Keratinocyte (primary cell): ENCODE measurements around the gene TBC1D14. TPM values are rescaled to one million over a fixed set of nuclear protein-coding genes. Genes with fewer than 3 reads are reported as not detected.

ENCODE experiments used
- DNase-seq: peaks from one replicate; pipeline ENCODE4 v3.0.0-alpha.2; 2011; ENCODE audit warnings: low read depth, missing footprints, low spot score
- FAIRE-seq: peaks from 2 replicates; lab custom pipeline; 2011; peaks lifted over from hg19 to GRCh38; lab: Jason Lieb, UNC
- H2AFZ ChIP-seq: 2 replicates; pipeline ENCODE4 v1.6.0; 2012; ENCODE audit warnings: low read length, control low read depth, inconsistent platforms; ENCODE audit not compliant: control insufficient read depth
- H3K27ac ChIP-seq: 2 replicates; pipeline ENCODE4 v1.5.1; 2011; ENCODE audit warnings: low read length; ENCODE audit not compliant: control insufficient read depth, insufficient read depth
- H3K27me3 ChIP-seq: 3 replicates; pipeline ENCODE4 v1.6.0; 2011; ENCODE audit warnings: low read length; ENCODE audit not compliant: control insufficient read depth, insufficient read depth; ENCODE audit errors: extremely low read depth
- H3K36me3 ChIP-seq, 2 experiments: 2 replicates in 1 of 2; 3 replicates in 1 of 2; pipeline ENCODE4 v1.5.1; 2011; ENCODE audit warnings: low read length in 2 of 2, mild to moderate bottlenecking in 1 of 2; ENCODE audit not compliant: control insufficient read depth in 2 of 2, insufficient read depth in 2 of 2; ENCODE audit errors: extremely low read depth in 1 of 2
- H3K4me1 ChIP-seq: 3 replicates; pipeline ENCODE4 v1.5.1; 2011; ENCODE audit warnings: low read length; ENCODE audit not compliant: control insufficient read depth, insufficient read depth; ENCODE audit errors: extremely low read depth
- H3K4me2 ChIP-seq: 3 replicates; pipeline ENCODE4 v1.6.0; 2011; ENCODE audit warnings: low read depth, low read length; ENCODE audit not compliant: control insufficient read depth, insufficient read depth; ENCODE audit errors: extremely low read depth
- H3K4me3 ChIP-seq, 3 experiments: fragments of 200-600 bp in 1 of 3; sonication (generic) in 1 of 3; 2 replicates in 2 of 3; 3 replicates in 1 of 3; pipeline ENCODE4 v1.5.1; 2011 to 2016; ENCODE audit warnings: low read length in 3 of 3, mild to moderate bottlenecking in 3 of 3, control low read depth in 2 of 3, inconsistent platforms in 1 of 3, low read depth in 1 of 3, mixed read lengths in 1 of 3, mixed run types in 1 of 3, moderate library complexity in 1 of 3; ENCODE audit not compliant: control insufficient read depth in 2 of 3, insufficient read depth in 2 of 3; ENCODE audit errors: extremely low read depth in 1 of 3
- H3K79me2 ChIP-seq: 2 replicates; pipeline ENCODE4 v1.6.0; 2012; ENCODE audit warnings: low read length; ENCODE audit not compliant: control insufficient read depth, insufficient read depth
- H3K9ac ChIP-seq: 3 replicates; pipeline ENCODE4 v1.6.0; 2011; ENCODE audit warnings: low read length; ENCODE audit not compliant: control insufficient read depth, insufficient read depth; ENCODE audit errors: extremely low read depth
- H3K9me1 ChIP-seq: 3 replicates; pipeline ENCODE4 v1.6.0; 2011; ENCODE audit warnings: low read length; ENCODE audit not compliant: control insufficient read depth, insufficient read depth; ENCODE audit errors: extremely low read depth
- H3K9me3 ChIP-seq: 2 replicates; pipeline ENCODE4 v1.5.1; 2012; ENCODE audit warnings: low read depth, low read length; ENCODE audit not compliant: control insufficient read depth
- H4K20me1 ChIP-seq: 3 replicates; pipeline ENCODE4 v1.6.0; 2011; ENCODE audit warnings: low read length; ENCODE audit not compliant: control insufficient read depth, insufficient read depth; ENCODE audit errors: extremely low read depth
- CTCF ChIP-seq, 3 experiments: IDR thresholded peaks in 1 of 3; conservative IDR thresholded peaks in 1 of 3; optimal IDR thresholded peaks in 1 of 3; 2 replicates in 2 of 3; 3 replicates in 1 of 3; pipeline versions ENCODE3 to v1.5.1; 2011; ENCODE audit warnings: low read length in 3 of 3, mild to moderate bottlenecking in 3 of 3, moderate library complexity in 2 of 3, control low read depth in 1 of 3, inconsistent platforms in 1 of 3; ENCODE audit not compliant: insufficient read depth in 2 of 3; ENCODE audit errors: extremely low read depth in 1 of 3
- EZH2 ChIP-seq: IDR thresholded peaks from one replicate; pipeline ENCODE4 v1.6.1; 2012; ENCODE audit warnings: inconsistent platforms, mild to moderate bottlenecking, low read length, moderate library complexity
- dilution Hi-C: fragments of 300-500 bp; cut with MboI; formaldehyde crosslinking; loops from one replicate; pipeline ENCODE4 v1.7.0; 2020; ENCODE audit warnings: low sequenced_read_pairs; ENCODE audit not compliant: extremely low pct_ligation_motif_present
- polyA plus RNA-seq, 5 experiments: library from polyadenylated mRNA; depleted of rRNA in 3 of 5; stranded (reverse) in 3 of 5; stranded (forward) in 1 of 5; unstranded in 1 of 5; fragments of >200 nt; gene quantifications; 1 replicate in 1 of 5; 2 replicates in 3 of 5; 3 replicates in 1 of 5; pipeline versions ENCODE4 v1.2.1 to v1.2.3, GENCODE V29; 2011 to 2012; ENCODE audit warnings: missing spikeins in 2 of 5, low read depth in 1 of 5, low replicate concordance in 1 of 5

Gene TBC1D14
- polyA plus RNA-seq, 1 donor (not counting 4 experiments of a cell fraction or from before 2014, with no cell fraction given), result 55.1 TPM

DNA sequence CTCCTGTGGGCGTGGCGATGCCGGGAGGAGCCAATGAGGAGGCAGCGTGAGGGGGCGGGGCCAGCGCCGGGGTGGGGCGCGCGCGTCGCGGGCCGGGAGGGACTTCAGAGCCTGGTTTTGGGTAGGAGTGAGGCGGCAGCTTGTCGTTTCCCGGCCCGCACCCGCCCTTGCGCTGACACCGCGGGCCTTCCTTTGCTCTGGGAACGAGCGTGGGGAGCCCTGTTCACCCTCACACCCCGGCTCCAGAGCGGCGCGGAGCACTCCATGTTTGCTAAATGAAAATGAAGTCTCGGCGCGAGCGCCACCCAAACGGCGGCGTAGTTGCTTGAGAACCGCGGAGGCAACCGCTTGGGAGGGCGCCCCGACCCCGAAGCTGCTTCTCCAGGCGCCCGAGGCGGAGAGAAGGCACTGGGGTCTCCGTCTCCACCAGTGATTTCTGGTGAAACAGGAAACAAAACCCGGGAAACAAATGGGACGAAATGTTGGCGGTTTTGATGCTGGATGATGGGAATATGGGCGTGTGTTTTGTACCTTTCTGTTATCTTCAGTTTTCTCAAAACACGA, 158.7 kb downstream of the TBC1D14 start:
- no peaks in the 10 kb centered on the region for H3K9me1 ChIP-seq
- H4K20me1 ChIP-seq, result peaks cover 9% of the 10 kb centered on the region
- H3K27me3 ChIP-seq, result no peaks in the 10 kb centered on the region
- H2AFZ ChIP-seq, result peak overlapping the region; percentile 75
- H3K36me3 ChIP-seq, result peaks cover 8 to 11% of the 10 kb centered on the region in 2 experiments
- no peaks in the 10 kb centered on the region for H3K9me3 ChIP-seq
- H3K4me3 ChIP-seq, result peak overlapping the region; percentile 83 to 90 (median 84)
- no peak for TF ChIP-seq EZH2
- no peak for TF ChIP-seq CTCF (optimal IDR thresholded peaks at IDR 0.05 in 1 of 3, IDR thresholded peaks at IDR 0.05 in 1 of 3, conservative IDR thresholded peaks at IDR 0.05 in 1 of 3; ENCODE audit: extremely low read depth in 1 of 3, insufficient read depth in 2 of 3, low read length in 3 of 3)
- H3K79me2 ChIP-seq, result peaks cover 44% of the 10 kb centered on the region
- H3K27ac ChIP-seq, result peak overlapping the region; percentile 74
- H3K4me2 ChIP-seq, result peak overlapping the region; percentile 91
- dilution Hi-C loops, result no loop called here
- H3K4me1 ChIP-seq, result peaks cover 13% of the 10 kb centered on the region
- peak overlapping the region; percentile 82 for H3K9ac ChIP-seq
- FAIRE-seq (no peak), DNase-seq (no peak)

GRCh38 chr4:7068883-7069282, 159.3 kb downstream of the TBC1D14 start:
- H2AFZ ChIP-seq, result peak overlapping the region; percentile 75
- peak overlapping the region; percentile 91 for H3K4me2 ChIP-seq
- H3K4me3 ChIP-seq, result peak overlapping the region; percentile 83 to 86 (median 84)
- H4K20me1 ChIP-seq, result peaks cover 7% of the 10 kb centered on the region
- peak overlapping the region; percentile 74 for H3K27ac ChIP-seq
- TF ChIP-seq EZH2 (no peak), CTCF (optimal IDR thresholded peaks at IDR 0.05 in 1 of 3, IDR thresholded peaks at IDR 0.05 in 1 of 3, conservative IDR thresholded peaks at IDR 0.05 in 1 of 3; ENCODE audit: extremely low read depth in 1 of 3, insufficient read depth in 2 of 3, low read length in 3 of 3) (no peak)
- H3K9ac ChIP-seq, result peak overlapping the region; percentile 82
- H3K9me3 ChIP-seq, result no peaks in the 10 kb centered on the region
- no peaks in the 10 kb centered on the region for H3K27me3 ChIP-seq
- dilution Hi-C loops, result no loop called here
- H3K79me2 ChIP-seq, result peaks cover 39% of the 10 kb centered on the region
- H3K9me1 ChIP-seq, result no peaks in the 10 kb centered on the region
- H3K36me3 ChIP-seq, result peaks cover 2 to 6% of the 10 kb centered on the region in 2 experiments
- no peak for FAIRE-seq
- DNase-seq, result no peak
- peaks cover 13% of the 10 kb centered on the region for H3K4me1 ChIP-seq
